ENCODE measurements around the gene RRP15. TPM values are rescaled to one million over a fixed set of nuclear protein-coding genes. Genes with fewer than 3 reads are reported as not detected.

RRP15 gene
- total RNA-seq, 1 experiment from 2014 or later = 32.1 TPM

- DNase-seq (ENCODE audit: low read depth, low spot score) (no peak), ATAC-seq (no peak)
- H3K36me3 ChIP-seq (ENCODE audit: control insufficient read depth, insufficient read depth, low read length) = peaks cover 5% of the 10 kb centered on the region; the same call in 1 of the 2 replicates
- in situ Hi-C loops (cut with HindIII; ENCODE audit: low pct_unique_long_range_greater_than_20kb, low sequenced_read_pairs) = no loop called here
- TF ChIP-seq POLR2AphosphoS5 (IDR thresholded peaks at IDR 0.05; ENCODE audit: low read depth, low read length) (no peak), REST (IDR thresholded peaks at IDR 0.05; ENCODE audit: insufficient read depth in 1 of 2, low read depth in 2 of 2, low read length in 1 of 2) (no peak), CTCF (IDR thresholded peaks at IDR 0.05) (peak; percentile 30; the same call in 1 of the 2 replicates)
- H3K4me1 ChIP-seq (ENCODE audit: control insufficient read depth, insufficient read depth, low read length) = peaks cover 8% of the 10 kb centered on the region
- POLR2A ChIA-PET = interaction anchor here (0.7 kb wide), 1 partner anchor 531 kb away, joined by 4 read pairs; no protein-coding TSS in a partner anchor
- no peaks in the 10 kb centered on the region; the same call in 1 of the 2 replicates for H3K27me3 ChIP-seq (ENCODE audit: control insufficient read depth, insufficient read depth, low read length)
- CTCF ChIA-PET = no interaction called here
- no peak overlapping the region for H3K27ac ChIP-seq (ENCODE audit: low read length)
- no peaks in the 10 kb centered on the region for H3K9me3 ChIP-seq (ENCODE audit: control insufficient read depth, insufficient read depth, low read depth, low read length)
- BruUV-seq (replicated peaks) = no TSS peak
- intact Hi-C loops (cut with micrococcal nuclease; ENCODE audit: unreplicated experiment) = no loop called here
- H3K4me3 ChIP-seq (ENCODE audit: low read depth in 2 of 2, low read length in 2 of 2) = no peak overlapping the region
Observed at GRCh38 chr1:218281285-218281684, 3.8 kb upstream of the RRP15 start.

- TF ChIP-seq POLR2AphosphoS5 (IDR thresholded peaks at IDR 0.05; ENCODE audit: low read depth, low read length) = no peak
- no peak for TF ChIP-seq CTCF (IDR thresholded peaks at IDR 0.05)
- no peak for TF ChIP-seq REST (IDR thresholded peaks at IDR 0.05; ENCODE audit: insufficient read depth in 1 of 2, low read depth in 2 of 2, low read length in 1 of 2)
- TF ChIP-seq TCF7L2 (IDR thresholded peaks at IDR 0.05; ENCODE audit: low read depth, low read length) = no peak
- no peak for TF ChIP-seq SIN3A (IDR thresholded peaks at IDR 0.05; ENCODE audit: borderline replicate concordance, insufficient read depth, low read depth, low read length)
- peak; percentile 75 for ATAC-seq
Observed at GRCh38 chr1:218284377-218284916, 646 bp upstream of the RRP15 start.

More at GRCh38 chr1:218284377-218284916, 646 bp upstream of the RRP15 start:
- intact Hi-C loops (cut with micrococcal nuclease; ENCODE audit: unreplicated experiment) = no loop called here
- in situ Hi-C loops (cut with HindIII; ENCODE audit: low pct_unique_long_range_greater_than_20kb, low sequenced_read_pairs) = no loop called here
- CTCF ChIA-PET = no interaction called here
- peaks cover 8% of the 10 kb centered on the region for H3K4me1 ChIP-seq (ENCODE audit: control insufficient read depth, insufficient read depth, low read length)
- peaks cover 5% of the 10 kb centered on the region; the same call in 1 of the 2 replicates for H3K36me3 ChIP-seq (ENCODE audit: control insufficient read depth, insufficient read depth, low read length)
- no peaks in the 10 kb centered on the region for H3K9me3 ChIP-seq (ENCODE audit: control insufficient read depth, insufficient read depth, low read depth, low read length)
- POLR2A ChIA-PET = interaction anchor here (0.5 to 0.9 kb wide), 3 partner anchors 14 to 480 kb away, joined by 3 to 6 read pairs (median 4); no protein-coding TSS in a partner anchor
- no peak for DNase-seq (ENCODE audit: low read depth, low spot score)
- peak overlapping the region; percentile 89 for H3K27ac ChIP-seq (ENCODE audit: low read length)
- H3K27me3 ChIP-seq (ENCODE audit: control insufficient read depth, insufficient read depth, low read length) = no peaks in the 10 kb centered on the region
- H3K4me3 ChIP-seq (ENCODE audit: low read depth in 2 of 2, low read length in 2 of 2) = peak overlapping the region; percentile 78 to 83
- no TSS peak for BruUV-seq (replicated peaks)

Measured in Panc1 (cell line).